ENCODE measurements around the gene C5orf24.
"Not testable (repeated sequence)": the region's sequence is repeated elsewhere in the genome, so short reads cannot be mapped to it uniquely, and the experiment has no call there.

The C5orf24 gene

DNA sequence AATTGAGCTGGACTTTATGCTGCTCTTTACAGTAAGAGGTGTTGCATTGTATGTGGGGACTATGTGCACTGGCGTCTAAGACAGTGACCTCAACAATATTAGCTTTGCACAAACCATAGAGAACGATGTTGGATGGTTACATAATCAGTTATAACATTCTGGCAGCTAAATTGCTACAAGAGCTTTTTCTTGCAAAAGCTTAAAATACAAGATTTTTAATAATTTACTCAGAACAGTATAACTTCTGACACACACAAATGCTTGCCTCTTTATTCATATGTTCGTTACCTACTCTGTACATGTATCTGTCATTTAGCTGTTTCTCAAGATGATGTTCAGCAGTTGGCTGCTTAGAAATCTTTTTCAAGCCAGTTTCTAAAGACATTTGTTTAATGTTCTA lies 11.6 kb downstream of the C5orf24 start:
- no peak for DNase-seq (ENCODE audit: low spot score)

DNA sequence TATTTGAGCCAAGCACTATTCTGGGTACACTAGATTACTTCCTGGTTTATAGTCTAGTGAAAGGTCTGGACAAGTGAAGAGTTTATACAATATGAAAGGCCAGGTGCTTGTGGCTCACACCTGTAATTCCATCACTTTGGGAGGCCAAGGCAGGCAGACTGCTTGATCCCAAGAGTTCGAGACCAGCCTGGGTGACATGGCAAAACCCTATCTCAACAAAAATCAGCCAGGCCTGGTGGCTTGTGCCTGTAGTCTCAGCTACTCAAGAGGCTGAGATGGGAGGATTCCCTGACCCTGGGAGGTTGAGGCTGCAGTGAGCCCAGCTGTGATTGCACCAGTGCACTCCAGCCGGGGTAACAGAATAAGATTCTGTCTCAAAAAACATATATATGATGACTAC lies 18.9 kb downstream of the C5orf24 start:
- no peak for DNase-seq (ENCODE audit: low spot score)

DNA sequence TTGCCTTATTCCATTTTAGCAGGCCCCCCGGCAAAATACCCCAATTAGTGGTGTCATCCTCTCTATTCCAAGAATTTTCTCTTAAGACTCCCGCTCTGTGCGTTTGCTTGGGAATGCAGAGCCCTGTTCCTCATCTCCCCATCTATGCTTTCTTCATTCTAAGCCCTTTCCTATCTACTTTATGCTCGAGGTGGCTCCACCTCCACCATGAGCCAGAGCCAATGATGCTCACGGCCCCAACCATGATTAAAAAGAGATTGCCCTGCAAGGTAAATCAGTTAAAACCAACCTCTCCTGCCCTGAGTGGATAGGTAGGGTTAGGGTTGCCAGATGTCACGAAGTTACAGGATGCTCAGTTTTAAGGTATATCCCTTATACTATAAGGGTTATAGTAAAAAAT lies 27.7 kb downstream of the C5orf24 start:
- DNase-seq (ENCODE audit: low spot score), result no peak

DNA sequence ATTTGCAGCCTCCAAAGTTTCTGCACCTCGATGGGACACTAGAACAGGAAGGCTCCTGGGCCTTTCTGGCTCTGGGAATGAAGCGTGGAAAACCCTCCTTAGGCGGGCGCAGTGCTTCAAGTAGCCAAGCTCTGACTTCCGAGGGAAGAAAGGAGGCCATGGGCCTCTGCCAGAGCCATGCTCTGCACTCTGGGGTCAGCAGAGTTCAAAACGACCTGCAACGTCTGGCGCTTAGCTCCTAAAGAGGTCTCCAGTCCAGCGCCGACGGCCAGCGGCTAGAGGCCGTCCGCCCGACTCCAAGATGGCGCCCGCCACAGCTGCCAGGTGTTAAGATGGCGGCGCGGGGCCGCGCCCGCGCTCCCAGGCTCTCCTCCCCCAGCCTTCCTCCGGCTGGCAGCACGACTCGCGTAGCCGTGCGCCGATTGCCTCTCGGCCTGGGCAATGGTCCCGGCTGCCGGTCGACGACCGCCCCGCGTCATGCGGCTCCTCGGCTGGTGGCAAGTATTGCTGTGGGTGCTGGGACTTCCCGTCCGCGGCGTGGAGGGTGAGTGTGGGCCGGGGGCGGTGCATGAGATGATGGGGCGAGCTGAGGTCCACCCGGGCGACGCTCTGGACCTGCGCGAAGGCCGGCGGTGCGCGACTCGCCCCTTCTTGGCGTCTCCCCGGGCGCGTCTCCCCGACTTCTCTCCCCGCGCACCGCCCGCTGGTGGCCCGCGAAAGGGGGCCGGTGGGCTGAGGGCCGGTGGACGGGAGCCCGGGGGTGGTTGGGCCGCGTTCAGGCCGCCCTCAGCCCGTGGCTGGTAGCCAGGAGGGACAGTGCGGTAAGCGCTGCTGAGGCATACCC lies 28.4 kb downstream of the C5orf24 start, which contains the start of gene TXNDC15:
Gene TXNDC15 (plus strand): TSS at position 385 of the 844 bp plus-strand sequence. CDS start 57 bp downstream, at position 442.
- DNase-seq (ENCODE audit: low spot score), result peak; percentile 91

DNA sequence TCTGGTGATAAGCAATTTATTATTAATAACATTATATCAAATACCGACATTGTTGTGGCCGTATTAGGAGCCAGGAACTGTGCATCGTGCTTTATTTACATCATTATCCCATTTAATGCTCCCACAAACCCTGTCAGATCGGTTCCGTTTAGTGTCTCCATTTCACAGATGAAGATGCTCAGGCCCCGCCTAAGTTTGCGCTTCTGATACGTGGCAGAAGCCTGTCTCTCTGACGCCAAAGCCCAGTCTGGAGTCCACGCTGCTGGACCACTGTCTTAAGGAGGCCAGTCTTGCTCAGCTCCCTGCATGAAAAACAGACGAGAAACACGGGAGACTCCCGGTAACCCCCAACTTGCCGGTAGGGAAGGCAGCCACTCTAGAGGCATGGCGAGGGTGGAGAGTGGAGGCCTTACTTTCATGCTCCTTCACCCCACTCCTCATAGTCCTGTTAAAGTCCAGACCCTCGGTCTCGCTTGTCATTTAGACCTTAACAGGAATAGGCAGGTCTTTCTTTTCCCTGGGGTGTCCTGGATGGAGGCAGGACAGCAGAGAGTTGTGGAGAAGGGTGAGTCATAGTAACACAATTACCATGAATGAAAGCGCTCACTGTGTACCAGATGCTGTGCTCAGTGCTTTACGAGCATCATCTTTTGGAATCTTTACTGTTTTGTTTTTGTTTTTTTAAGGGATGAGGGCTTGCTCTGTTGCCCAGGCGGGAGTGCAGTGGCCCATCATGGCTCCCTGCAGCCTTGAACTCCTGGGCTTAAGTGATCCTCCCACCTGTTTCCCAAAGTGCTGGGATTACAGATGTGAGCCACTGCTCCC lies 29.3 kb downstream of the C5orf24 start:
- DNase-seq (ENCODE audit: low spot score), result peak; percentile 28

DNA sequence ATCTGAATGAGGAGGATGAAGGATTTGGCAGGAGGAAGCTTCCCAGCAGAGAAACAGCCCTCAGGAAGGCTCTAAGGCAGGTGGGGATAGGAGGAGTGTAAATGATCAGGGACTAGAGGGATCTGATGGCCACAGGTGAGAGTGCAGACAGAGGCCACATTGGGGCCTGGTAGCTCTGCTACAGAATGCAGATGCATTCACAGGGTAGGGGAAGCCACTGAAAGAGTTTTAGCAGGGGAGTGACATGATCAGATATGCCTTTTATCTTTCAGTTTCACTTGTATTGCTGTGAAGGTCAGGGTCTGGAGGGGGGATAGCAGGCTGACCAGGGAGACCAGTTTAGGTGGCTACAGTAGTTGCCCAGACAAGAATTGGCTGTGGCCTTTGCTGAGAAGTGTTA lies 31.4 kb downstream of the C5orf24 start:
- no peak for DNase-seq (ENCODE audit: low spot score)

DNA sequence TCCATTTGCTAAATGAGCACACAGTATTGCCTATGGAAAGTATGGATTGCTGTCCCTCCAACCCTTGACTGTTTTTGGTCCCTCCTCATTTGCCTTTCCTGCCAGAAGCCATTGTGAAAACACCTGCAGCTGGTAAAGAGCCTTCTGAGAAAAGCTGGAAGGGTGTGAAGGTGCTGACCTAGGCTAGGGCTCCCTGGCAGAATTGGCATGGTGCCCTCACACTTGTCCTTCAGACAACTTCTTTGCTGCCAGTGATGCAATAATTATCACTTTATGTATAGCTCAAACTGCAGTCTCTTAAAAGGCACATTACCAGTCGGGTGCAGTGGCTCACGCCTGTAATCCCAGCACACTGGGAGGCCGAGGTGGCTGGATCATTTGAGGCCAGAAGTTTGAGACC lies 32.6 kb downstream of the C5orf24 start:
- no peak for DNase-seq (ENCODE audit: low spot score)

DNA sequence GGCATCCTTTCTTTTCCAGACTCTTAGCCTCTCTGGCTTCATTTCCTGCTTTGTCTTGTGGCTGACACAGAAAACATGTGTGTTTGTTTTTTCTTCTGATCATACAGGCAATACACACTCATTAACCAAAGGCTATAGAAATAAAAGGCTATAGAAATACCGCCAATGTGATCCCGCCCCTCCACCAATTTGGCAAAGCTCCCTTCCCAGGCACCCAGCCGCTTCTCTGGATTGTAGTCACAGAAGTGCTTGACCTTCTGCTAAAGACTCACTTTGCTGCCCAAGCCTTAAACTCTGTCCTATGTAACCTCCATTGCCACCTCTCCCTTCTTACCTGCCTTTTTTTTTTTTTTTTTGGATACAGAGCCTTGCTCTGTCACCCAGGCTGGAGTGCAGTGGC lies 33.7 kb downstream of the C5orf24 start:
- no peak for DNase-seq (ENCODE audit: low spot score)

DNA sequence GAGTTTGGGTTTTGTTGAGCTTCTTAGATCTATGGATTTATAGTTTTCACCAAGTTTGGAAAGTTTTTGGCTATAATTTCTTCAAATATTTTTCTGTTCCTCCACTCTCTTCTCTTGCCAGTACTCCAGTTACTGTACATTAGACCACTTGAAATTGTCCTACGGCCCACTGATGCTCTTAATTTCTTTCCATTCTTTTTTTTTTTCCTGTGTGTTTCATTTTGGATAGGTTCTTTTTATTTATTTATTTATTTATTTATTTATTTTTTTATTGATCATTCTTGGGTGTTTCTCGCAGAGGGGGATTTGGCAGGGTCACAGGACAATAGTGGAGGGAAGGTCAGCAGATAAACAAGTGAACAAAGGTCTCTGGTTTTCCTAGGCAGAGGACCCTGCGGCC lies 35.2 kb downstream of the C5orf24 start:
- not testable (repeated sequence) for DNase-seq (ENCODE audit: low spot score)

DNA sequence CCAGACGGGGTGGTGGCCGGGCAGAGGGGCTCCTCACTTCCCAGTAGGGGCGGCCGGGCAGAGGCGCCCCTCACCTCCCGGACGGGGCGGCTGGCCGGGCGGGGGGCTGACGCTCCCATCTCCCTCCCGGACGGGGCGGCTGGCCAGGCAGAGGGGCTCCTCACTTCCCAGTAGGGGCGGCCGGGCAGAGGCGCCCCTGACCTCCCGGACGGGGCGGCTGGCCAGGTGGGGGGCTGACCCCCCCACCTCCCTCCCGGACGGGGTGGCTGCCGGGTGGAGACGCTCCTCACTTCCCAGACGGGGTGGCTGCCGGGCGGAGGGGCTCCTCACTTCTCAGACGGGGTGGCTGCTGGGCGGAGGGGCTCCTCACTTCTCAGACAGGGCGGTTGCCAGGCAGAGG lies 35.9 kb downstream of the C5orf24 start:
- not testable (repeated sequence) for DNase-seq (ENCODE audit: low spot score)

DNA sequence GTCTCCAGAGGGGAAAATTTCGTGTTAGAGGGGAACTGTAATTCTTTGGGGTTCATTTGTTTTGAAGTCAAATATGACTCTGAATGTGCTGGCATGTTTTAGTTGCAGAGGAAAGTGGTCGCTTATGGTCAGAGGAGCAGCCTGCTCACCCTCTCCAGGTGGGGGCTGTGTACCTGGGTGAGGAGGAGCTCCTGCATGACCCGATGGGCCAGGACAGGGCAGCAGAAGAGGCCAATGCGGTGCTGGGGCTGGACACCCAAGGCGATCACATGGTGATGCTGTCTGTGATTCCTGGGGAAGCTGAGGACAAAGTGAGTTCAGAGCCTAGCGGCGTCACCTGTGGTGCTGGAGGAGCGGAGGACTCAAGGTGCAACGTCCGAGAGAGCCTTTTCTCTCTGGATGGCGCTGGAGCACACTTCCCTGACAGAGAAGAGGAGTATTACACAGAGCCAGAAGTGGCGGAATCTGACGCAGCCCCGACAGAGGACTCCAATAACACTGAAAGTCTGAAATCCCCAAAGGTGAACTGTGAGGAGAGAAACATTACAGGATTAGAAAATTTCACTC lies 41.9 kb downstream of the C5orf24 start:
- DNase-seq (ENCODE audit: low spot score), result no peak

DNA sequence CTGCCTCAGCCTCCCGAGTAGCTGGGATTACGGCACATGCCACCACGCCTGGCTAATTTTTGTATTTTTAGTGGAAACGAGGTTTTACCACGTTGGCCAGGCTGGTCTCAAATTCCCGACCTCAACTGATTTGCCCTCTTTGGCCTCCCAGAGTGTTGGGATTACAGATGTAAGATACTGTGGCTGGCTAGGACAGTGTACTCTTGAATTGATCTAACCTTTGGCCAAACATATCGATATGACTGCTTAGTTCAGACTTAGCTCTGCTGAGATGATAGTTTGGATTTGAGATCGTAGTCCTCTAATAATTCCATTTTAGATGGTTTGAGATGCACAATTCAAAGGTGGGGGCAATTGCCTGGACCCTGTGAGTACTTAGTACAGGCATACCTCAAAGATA lies 43.6 kb downstream of the C5orf24 start:
- no peak for DNase-seq (ENCODE audit: low spot score)

DNA sequence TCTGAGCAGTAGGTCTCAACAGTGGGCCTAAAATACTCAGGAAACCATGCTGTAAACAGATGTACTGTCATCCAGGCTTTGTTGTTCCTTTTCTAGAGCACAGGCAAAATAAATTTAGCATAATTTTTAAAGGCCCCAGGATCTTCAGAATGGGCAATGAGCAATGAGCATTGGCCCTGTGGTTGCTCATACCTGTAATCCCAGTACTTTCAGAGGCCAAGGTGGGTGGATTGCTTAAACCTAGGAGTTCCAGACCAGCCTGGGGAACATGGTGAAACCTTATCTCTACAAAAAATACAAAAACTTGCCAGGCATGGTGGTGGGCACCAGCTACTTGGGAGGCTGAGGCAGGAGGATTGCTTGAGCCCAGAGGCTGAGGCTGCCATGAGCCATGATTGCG lies 45.7 kb downstream of the C5orf24 start:
- no peak for DNase-seq (ENCODE audit: low spot score)

DNA sequence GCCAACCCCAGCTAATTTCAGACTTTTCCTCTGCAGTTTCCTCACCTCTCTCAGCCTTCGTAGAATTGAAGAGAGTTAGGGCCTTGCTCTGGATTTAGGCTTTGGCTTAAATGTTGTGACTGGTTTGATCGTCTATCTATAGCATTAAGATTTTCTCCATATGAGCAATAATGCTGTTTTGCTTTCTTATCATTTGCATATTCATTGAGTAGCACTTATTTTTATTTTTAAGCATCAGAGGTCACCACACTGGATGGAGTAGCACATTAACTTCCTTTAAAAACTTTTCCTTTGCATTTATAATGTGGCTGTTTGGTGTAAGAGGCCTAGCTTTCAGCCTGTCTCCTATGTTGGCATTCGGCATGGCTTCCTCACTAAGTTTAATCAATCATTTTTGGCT lies 46.5 kb downstream of the C5orf24 start:
- DNase-seq (ENCODE audit: low spot score), result no peak

DNA sequence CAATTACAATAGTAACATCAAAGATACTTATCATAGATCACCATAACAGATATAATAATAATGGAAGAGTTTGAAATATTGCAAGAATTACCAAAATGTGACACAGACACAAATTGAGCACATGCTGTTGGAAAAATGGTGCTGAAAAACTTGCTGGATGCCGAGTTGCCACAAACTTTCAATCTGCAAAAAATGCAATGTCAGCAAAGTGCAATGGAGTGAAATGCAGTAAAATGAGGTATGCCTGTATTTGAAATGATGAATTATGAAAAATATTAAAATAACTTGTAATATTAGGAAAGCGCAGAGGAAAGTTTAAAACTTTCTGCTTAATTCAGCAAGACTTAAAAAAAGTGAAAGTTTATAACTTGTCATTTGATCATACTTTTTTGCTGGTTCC lies 47.2 kb downstream of the C5orf24 start:
- no peak for DNase-seq (ENCODE audit: low spot score)

DNA sequence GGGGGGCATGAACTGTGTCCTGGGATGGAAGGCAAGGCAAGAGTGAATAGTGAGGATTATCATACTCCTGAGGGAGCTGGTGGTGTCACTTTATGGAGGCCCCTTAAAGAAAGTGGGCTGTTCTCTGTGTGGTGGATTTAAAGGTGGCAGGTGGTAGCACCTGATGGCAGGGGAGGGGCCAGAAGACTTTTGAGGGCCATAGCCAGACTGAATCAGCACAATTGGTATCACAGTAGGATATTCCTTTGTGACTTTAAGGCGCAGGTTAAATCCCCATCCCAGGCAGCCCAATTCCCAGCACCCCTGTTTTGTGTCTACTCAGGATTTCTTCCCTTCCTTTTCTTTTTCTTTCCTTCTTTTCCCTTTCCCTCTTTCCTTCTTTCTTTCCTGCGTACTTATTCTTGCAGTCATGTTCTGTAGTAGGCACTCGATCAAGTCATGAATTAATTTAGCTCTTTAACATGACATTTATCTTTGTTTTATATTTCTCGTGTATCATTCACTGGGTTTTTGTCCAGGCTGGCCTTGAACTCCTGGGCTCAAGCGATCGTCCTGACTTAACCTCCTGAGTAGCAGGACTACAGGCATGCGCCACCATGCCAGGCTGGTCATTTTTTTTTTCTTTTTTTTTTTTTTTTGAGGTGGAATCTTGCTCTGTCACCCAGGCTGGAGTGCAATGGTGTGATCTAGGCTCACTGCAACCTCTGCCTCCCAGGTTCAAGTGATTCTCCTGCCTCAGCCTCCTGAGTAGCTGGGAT lies 48.2 kb downstream of the C5orf24 start:
- no peak for DNase-seq (ENCODE audit: low spot score)

DNA sequence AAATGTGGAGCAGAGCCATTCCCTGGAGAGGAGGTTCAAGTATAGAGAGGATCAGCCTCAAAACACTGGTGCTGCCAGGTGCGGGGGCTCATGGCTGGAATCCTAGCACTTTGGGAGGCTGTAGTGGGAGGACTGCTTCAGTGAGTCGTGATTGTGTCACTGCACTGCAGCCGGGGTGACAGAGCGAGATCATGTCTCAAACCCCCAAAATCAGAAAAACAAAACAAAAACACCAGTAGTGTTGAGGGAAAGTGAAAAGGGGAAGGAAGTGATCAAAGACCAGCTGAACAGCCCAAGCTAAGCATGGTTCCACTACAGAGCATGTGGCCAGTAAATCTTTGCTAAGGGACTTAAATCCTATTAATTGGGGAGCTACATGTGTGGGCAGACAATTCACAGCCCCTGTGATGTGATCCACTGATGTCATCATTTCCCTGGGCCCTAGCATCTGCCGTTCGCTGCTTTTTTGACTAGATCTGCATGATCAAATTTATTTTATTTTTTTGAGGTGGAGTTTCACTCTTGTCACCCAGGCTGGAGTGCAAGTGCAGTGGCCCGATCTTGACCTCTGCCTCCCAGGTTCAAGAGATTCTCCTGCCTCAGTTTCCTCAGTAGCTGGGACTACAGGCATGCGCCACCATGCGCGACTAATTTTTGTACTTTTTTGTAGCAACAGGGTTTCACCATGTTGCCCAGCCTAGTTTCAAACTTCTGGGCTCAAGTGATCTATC lies 56.5 kb downstream of the C5orf24 start:
- DNase-seq (ENCODE audit: low spot score), result no peak

DNA sequence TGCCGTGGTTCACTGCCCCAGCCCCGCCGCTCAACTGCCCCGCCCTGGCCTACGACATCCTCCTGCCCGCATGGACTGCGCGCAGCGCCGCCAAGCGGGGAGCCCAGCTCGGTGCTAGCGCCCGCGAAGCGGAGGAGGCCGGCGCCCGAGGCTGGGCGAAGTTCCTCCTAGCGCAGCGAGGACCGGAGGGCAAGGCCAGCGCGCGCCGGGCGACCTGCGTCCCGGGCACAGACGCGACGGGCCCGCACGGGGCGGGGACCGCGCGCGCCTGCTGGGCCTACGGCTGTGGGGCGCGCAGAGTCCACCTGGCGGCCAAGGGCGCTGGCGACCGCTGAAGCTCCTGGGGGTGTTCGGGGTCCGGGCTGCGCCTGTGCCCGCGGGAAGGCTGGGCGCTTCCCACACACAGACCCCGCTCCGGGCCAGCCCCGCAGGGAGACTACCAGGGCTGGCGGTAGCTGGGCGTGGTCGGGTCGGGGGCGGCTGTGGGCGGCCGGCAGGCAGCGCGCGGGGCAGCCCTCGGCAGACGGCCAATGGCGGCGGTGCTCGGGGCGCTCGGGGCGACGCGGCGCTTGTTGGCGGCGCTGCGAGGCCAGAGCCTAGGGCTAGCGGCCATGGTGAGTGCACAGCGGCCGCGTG lies 59.0 kb downstream of the C5orf24 start, which contains the start of gene PCBD2:
Gene PCBD2 (plus strand): TSS at position 522 of the 636 bp plus-strand sequence. CDS start 9 bp downstream, at position 531.
- DNase-seq (ENCODE audit: low spot score), result peak; percentile 93

DNA sequence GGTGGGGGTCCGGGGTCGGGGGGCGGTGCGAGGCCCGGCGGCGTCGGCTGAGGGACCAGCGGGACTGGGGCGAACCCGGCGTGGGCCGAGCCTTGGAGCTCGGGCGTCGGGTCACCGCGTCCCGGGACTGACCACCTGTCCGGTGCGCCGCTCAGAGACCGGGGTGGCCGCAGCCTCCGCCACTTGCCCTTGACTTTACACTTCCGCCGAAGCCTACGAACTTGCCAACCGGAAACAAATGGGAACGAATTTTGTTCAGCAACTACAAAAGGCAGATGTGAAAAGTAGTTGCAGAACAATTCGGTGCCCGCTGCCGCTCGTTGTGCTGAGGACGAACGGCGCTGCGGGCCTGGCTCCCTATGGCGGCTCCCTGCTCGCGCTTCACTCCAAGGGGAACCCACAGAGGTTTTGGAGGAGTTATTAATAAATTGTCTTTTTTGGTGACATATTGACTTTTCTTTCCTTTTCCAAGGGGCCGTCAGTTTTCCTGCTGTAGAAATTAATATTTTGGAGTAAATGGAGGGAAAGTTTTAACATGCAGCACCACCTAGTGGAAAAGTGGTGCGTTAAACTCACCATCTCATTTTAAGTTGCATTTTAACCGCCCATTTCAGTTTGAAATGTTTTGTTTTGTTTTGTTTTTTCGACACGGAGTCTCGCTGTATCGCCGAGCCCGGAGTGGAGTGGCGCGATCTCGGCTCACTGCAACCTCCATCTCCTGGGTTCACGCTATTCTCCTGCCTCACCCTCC lies 59.7 kb downstream of the C5orf24 start:
- DNase-seq (ENCODE audit: low spot score), result peak; percentile 64

DNA sequence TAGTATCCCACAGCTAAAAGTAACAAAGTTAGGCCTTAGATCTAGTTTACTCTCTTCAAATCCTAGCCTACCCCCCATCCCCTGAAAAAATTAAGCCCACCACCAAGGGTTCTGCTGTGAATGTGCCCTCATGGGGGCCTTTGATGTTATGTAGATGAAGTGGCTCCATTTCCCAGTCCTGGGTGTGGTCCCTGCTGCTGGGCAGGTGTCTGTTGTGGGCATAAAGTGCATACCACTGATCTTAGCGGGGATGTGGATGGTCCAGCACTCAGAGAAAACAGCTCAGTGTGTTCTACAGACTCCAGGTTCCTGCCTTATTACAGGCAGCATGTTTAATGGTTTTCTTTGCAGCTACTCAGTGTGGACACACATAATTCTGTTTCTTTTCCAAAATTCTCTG lies 61.0 kb downstream of the C5orf24 start:
- DNase-seq (ENCODE audit: low spot score), result no peak
